H54 (cell line): ENCODE results near the gene PLA2G2D.
"Not testable (repeated sequence)": the region's sequence is repeated elsewhere in the genome, so short reads cannot be mapped to it uniquely, and the experiment has no call there.

Experiments
- DNase-seq: peaks from one replicate; pipeline ENCODE4 v3.0.0; 2011; ENCODE audit warnings: low spot score, mixed read lengths; ENCODE audit not compliant: insufficient read length
- FAIRE-seq: peaks from 3 replicates; lab custom pipeline; 2011; peaks lifted over from hg19 to GRCh38; lab: Jason Lieb, UNC
- POLR2A ChIP-seq: IDR thresholded peaks from 2 replicates; pipeline ENCODE4 v1.6.1; 2011; ENCODE audit warnings: low read depth, mild to moderate bottlenecking, low read length

The PLA2G2D gene

DNA sequence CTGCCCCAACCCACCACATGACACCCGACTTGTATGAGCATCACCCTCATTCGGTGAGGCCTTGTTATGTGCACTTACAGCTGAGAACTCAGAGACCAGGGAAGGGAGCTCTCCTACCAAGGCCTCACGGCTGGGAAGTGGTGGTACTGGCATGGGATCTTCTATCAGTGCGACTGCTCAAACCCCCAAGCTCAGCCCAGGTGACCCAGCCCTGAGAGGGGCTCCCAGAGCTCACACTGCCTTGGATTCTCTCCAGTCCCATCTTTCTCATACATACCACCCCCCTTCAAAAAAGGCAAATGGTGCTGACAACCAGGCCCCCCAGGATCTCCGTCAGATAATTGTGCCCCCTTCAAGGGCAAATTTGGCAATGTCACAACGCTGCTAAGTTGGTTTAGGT is 19.0 kb upstream of the PLA2G2D start:
- no peak for TF ChIP-seq POLR2A
- FAIRE-seq: no peak
- no peak for DNase-seq

DNA sequence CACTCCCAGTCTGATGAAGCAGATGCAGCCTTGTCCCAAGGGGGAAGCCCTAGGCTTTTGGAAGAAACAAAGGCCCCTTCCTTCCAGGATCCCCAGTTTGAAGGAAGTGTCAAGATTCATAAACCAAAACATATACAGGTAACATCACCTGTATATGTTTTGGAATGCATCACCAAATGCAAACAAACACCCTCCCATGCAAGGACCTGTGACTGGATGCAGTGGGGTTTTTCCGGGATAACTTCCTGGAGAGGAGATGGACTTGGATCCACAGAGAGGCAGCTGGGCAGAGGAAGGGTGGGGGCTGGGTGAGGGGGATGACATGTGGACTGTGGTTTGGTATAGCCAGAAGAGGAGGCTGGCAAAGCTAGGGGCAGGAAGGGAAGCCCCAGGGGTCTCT is 18.3 kb upstream of the PLA2G2D start:
- DNase-seq (no peak), FAIRE-seq (no peak)
- TF ChIP-seq POLR2A: no peak

- FAIRE-seq: no peak
- TF ChIP-seq POLR2A: no peak
- DNase-seq: no peak
Measured at GRCh38 chr1:20137055-20137454, 17.7 kb upstream of the PLA2G2D start.

DNA sequence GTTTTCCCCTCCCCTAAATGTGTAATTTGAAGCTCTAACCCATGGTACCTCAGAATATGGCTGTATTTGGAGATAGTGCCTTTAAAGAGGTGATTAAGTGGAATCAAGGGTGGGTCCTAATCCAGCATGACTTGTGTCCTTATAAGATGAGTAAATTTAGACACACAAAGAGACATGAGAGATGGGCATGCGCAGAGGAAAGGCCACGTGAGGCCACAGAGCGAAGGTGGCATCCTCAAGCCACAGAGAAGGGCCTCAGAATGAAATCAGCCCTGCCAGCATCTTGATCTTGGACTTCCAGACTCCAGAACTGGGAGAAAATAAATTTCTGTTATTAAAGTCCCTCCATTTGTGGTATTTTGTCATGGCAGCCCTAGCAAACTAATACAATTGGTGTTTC is 16.9 kb upstream of the PLA2G2D start:
- FAIRE-seq: no peak
- DNase-seq: no peak
- no peak for TF ChIP-seq POLR2A

- FAIRE-seq (no peak), DNase-seq (no peak)
- TF ChIP-seq POLR2A: no peak
Measured at GRCh38 chr1:20134995-20135394, 15.7 kb upstream of the PLA2G2D start.

- FAIRE-seq, DNase-seq: not testable (repeated sequence)
Measured at GRCh38 chr1:20130518-20130917, 11.2 kb upstream of the PLA2G2D start.

GRCh38 chr1:20126806-20127440 is 7.6 kb upstream of the PLA2G2D start:
- TF ChIP-seq POLR2A: no peak
- no peak for DNase-seq
- no peak for FAIRE-seq

- DNase-seq (no peak), FAIRE-seq (no peak)
- TF ChIP-seq POLR2A: no peak
Measured at GRCh38 chr1:20126041-20126805, 6.9 kb upstream of the PLA2G2D start.

DNA sequence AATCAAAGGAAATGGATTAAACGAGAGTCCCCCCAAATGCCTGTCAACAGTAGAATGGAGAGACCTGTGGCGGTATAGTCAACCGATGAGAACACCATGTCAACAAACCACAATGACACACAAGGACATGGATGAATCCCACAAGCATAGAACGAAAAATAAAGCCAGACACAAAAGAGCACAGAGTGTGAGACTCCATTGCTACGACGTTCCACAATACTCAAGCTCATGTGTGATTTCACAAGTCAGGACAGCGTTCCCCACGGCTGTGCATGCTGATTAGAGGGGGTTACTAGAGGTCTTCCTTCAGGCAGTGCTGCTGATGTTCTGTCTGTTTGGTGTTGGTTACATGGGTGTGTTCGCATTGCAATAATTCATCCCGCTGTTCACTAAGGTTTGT is 5.8 kb upstream of the PLA2G2D start:
- no peak for FAIRE-seq
- no peak for TF ChIP-seq POLR2A
- no peak for DNase-seq

DNA sequence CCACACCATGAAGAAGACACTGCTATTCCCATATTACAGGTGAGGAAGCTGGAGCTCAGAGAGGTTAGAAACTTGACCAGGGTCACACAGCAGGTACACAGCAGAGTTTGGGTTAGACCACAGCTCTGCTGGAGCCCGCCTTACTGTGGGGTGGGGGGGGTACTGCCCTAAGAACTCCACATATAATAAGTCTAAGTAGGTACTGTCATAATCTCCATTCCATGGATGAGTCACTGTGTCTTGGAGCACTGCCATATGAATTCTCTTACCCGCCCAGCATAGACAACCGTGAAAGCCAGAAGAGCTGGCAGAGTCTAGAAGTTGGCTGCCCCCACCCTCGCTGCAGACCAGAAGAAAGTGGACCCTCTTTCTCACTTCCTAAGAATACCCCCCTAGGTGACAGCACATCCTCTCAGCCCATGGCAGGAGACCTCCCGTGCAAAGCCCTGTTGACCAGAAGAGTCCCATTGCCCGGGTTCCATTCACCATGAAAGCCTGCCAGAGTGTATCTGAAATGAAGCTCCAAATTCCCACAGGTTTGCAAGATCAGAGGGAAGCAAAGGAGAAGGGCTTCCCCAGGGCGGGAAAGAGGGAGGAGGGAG is 5.2 kb upstream of the PLA2G2D start:
- TF ChIP-seq POLR2A: no peak
- DNase-seq (peak; percentile 56), FAIRE-seq (no peak)

- FAIRE-seq (no peak), DNase-seq (no peak)
- TF ChIP-seq POLR2A: no peak
Measured at GRCh38 chr1:20123722-20124455, 4.6 kb upstream of the PLA2G2D start.

- FAIRE-seq (no peak), DNase-seq (no peak)
- no peak for TF ChIP-seq POLR2A
Measured at GRCh38 chr1:20120796-20121195, 1.5 kb upstream of the PLA2G2D start.

- no peak for FAIRE-seq
- TF ChIP-seq POLR2A: no peak
- no peak for DNase-seq
Measured at GRCh38 chr1:20117236-20117635, 2.1 kb downstream of the PLA2G2D start.

- no peak for DNase-seq
- TF ChIP-seq POLR2A: no peak
- no peak for FAIRE-seq
Measured at GRCh38 chr1:20115916-20116315, 3.4 kb downstream of the PLA2G2D start.
